ENCODE results near the gene OSBPL5.
"Not testable (repeated sequence)": the region's sequence is repeated elsewhere in the genome, so short reads cannot be mapped to it uniquely, and the experiment has no call there.

Gene OSBPL5

DNA sequence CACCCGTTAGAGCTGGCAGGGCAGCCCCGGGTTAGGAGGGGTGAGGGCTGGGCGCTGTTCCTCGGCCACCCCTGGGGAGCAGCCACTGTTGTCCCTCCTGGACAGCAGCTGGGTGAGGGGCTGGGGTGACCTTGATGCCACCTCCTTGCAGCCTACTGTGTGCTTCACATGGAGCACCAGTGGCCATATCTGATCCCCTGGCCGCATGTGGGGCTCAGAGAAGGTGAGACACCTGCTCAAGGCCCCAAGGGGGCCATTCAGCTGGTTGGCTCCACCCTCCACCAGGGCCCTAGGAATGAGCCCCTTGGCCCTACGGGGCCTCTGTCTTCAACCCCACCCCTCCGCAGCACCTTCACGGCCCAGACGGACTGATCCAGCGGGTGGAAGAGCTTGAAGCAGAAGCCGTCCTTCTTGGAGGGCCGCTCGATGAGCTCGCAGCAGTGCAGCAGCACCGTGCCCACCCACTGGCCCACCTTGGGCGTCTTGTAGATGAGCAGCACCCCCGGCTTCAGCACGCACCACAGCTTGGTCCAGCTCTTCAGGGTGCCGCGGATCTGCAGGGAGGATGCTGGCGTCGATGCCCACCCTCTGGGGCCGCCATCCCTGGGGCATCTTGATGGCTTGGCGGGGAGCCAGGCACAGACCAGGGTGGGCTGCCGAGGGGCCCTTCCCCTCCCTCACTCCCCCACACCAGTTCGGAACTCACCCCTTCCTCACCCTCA lies 44.9 kb downstream of the OSBPL5 start:
- no peak for DNase-seq

DNA sequence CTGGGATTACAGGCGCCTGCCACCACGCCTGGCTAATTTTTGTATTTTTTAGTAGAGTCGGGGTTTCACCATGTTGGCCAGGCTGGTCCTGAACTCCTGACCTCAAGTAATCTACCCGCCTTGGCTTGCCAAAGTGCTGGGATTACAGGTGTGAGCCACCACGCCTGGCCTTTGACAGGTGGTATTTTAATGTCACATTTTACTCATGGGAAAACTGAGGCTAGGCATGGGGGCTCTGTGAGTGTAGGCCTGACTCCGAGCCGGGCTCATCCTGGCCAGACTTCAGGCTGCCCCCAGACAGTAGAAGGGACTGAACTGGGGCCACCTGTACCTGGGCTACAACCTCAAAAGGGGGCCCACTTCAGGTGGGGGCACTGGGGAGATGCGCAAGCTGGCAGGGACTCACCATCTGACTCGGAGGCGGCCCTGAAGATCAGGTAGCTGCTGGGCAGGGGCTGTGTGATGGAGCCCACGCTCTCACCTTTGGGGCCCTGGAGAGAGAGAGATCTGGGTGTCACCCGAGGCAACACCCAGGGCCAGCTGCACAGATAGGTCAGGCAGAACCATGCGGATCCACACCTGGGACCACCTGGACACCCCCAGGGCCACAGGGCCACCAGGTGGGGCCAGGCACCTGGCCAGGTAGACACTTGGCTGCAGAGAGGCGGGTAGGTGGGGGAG lies 45.8 kb downstream of the OSBPL5 start:
- DNase-seq, result no peak

DNA sequence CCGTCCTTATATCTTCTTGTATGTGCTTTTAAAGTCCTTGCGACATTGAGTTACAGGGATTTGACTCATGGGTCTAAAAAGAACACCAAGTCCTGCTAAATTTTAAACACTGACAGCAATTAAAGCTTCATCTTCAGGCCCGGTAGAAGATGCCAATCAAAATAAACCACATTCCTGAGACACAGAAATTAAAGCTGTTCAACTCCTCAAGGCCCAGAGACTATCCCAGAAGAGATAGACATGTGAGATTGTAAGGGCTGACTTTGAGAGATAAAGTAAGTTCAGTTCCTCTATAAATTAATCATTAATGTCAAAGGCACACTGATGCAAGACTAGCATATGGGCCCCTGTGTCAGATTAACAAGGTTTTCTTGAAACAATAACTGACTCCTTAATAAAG lies 49.8 kb downstream of the OSBPL5 start:
- DNase-seq, result no peak

DNA sequence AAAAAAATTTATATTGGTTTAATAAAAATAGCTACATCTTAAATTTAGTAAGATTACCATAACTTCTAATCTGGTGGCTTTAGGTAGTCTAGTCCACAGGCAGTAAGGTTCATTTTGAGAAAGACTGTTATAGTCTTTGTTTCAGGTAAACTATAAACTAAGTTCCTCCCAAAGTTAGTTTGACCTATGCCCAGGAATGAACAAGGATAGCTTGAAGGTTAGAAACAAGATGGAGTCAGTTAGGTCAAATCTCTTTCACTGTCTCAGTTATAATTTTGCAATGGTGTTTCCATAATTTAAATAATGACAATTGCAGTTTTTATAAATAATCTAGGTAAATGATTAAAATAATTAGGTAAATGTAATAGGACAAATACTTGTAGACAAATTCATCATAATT lies 51.4 kb downstream of the OSBPL5 start:
- not testable (repeated sequence) for DNase-seq

DNA sequence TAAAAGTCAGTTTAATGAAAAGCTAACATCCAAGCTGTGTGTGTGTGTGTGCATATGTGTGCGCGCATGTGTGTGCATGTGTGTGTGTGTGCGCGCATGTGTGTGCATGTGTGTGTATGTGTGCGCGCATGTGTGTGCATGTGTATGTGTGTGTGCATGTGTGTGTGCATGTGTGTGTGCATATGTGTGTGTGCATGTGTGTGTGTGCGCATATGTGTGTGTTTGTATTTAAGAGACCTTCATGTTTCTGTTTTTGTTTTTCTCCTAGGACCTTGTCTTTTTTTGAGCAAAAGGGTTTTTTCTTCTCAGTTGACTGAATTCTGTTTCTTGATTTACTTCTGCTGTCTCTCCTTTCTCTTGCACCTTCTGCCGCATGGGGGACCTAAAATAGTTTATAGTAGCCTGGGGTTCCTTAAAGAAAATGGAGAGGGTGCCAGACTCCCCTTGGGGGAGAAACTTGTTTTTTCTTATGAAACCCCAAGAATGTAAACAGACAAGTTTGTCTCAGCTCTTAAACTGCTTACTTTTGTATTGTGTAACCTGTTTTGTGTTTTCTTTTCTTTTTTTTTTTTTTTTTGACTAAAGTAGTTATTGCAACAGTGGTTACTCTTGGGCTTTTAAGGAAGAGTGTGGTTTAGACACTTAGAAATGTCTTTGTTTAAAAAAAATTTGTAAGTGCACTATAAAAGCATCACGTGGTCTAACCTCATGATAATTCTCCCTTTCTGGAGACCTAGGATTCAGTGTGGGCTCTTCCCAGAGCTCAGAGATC lies 53.0 kb downstream of the OSBPL5 start:
- DNase-seq, result no peak

DNA sequence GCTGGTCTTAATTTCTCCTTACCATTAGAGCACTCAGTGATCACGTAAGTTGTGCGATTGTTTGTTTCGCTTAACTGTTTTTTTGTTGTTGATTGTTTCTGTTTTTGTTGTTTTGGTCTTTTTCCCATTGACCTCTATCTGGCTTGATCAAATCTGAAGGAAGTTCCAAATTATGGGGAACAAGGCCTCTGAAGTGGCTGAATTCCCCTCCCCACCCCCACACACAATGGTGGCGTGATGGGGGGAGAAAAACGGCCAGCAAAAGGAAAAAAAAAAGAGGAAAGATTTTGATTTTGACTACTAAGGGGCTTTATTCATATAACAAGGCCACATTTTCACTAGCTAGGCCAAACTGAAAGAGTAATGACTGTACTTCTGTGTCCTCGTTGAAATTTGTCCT lies 53.6 kb downstream of the OSBPL5 start:
- no peak for DNase-seq

DNA sequence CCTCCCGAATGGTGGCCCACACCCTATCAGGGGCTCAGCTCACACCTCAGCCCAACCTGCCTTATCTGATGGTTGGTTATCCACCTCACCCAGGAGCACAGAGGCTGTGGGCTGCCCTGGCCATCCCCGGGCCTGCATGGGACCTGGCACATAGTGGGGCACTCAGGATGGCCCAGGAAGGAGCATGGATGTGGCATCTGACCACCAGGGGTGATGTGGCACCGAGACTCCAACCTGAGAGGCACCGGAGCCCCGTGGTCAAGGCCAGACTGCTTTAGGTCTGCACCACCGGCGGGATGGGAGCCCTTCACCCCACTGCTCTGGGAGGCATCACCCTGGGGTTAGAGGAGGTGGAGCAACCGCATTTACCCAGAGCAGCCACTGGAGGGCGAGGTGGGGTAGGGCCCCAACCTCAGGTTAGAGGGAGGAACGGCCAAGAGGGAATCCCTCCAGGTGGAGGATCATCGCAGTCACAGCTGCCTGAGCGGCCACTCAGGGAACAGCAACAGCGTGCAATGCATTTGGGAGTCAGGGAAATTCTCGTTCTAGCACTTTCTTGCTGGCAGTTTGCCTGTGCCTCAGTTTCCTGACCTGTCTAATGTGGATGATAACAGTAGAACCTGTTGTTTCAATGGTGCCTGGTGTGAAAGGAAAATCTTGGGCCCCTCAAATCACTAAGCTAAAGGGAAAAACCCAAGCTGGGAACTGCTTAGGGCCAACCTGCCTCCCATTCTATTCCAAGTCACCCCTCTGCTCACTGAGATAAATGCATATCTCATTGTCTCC lies 55.0 kb downstream of the OSBPL5 start:
- peak in 1 of 2 experiments; percentile 27 for DNase-seq

DNA sequence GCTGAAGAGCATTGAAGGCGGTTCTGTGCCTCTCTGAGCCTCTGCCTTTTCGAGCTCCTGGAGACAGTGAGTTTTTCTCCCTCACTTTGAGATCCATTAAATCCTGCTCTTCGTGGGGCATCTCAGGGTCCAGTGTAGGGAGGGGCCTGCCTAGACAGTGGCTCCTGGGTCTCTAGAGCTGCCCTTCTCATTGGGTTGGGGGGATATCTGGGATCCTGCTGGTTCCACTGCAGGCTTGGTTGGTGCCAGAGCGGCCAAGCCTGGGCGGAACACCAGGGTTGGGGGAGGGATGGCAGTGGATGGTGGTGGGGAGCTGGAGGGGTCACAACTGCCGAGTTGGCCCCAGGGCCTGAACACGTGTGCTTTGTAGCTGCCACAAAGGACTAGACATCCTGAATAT lies 55.7 kb downstream of the OSBPL5 start:
- DNase-seq, result no peak

DNA sequence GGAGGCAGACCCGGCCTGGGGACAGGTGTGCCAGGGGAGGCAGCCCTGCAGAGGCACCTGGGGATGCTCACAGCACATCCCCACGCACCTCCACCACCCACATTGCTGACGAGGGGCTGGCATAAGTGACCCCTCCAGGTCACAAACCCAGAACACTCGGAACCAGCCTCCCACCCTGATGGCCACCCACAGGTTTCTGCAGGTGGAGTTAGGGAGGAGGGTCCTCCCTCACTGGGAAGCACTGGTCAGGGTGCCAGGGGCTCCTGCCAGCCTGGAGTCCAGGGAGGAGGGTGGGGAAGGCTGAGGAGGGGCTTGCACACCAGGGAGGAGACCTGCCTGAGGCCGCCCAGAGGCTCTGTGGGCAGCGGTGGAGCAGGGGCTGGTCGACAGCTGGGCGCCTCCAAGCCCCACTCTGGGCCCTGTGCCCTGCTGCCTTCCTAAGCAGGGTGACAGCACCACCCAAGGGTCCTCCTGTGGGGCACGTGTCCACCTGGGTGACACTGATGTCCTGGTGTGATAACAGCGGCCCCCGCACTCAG lies 56.9 kb downstream of the OSBPL5 start:
- DNase-seq, result no peak

DNA sequence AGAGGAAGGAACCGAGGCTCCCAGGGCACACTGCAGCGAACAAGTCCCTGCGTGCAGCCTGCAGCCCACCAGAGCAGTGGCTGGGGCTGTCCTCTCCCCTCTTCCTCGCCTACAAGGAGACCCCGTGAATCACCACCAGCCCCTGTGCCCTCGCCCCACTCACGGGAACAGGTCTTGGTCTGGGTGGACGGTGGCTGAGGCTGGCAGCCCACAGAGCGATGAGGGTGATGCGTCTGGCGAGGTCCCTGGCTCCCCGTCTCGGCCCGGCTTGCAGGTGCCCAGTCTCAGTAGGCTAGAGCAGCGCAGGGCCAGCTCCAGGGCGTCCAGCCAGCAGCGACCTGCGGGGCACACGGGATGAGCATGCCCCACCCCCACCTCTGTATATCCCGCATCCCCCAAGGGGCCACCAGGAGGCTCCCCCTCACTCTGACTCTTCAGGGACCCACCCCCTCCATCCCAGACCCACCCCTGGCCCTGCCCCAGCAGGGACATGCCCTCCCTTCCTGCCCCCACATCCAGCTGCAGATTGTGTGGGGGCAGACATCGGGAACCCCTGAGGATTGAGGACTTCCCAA lies 57.4 kb downstream of the OSBPL5 start:
- no peak for DNase-seq

DNA sequence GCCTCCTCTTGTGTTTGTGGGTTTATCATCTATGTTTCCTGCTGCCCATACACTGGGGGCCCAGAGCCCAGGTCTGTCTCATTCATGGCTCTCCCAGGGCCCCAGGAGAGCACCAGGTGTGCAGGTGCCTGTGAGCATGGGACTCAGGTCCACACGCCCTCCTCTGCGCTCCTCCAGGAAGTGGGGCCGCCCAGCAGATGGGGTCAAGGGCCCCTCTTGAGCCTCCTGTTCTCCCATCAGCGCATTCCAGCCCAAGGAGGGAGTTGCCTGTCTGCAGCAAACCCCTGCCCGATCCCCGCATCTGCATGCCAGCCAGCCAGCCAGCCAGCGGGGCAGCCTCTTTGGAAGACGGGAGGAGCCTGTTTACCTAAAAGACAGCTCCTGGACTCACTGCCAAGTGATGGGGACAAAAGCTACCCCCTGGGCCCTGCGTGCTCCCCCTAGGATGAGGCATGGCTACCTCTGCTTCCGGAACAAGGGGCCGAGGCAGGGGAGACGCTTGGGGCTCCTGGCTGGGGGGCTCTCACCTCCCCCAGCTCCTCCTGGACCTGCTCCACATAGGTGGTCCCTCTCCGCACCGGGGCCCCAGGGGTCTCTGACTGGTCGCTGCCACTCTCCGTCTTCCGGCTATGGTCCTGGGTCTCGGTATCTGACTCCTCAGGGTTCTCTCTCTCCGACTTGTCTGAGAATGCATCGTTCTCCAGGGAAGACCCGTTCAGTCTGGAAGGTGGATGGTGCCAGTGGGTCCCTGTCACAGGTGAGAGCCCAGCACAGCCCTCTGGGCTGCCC lies 58.2 kb downstream of the OSBPL5 start:
- DNase-seq, result no peak

DNA sequence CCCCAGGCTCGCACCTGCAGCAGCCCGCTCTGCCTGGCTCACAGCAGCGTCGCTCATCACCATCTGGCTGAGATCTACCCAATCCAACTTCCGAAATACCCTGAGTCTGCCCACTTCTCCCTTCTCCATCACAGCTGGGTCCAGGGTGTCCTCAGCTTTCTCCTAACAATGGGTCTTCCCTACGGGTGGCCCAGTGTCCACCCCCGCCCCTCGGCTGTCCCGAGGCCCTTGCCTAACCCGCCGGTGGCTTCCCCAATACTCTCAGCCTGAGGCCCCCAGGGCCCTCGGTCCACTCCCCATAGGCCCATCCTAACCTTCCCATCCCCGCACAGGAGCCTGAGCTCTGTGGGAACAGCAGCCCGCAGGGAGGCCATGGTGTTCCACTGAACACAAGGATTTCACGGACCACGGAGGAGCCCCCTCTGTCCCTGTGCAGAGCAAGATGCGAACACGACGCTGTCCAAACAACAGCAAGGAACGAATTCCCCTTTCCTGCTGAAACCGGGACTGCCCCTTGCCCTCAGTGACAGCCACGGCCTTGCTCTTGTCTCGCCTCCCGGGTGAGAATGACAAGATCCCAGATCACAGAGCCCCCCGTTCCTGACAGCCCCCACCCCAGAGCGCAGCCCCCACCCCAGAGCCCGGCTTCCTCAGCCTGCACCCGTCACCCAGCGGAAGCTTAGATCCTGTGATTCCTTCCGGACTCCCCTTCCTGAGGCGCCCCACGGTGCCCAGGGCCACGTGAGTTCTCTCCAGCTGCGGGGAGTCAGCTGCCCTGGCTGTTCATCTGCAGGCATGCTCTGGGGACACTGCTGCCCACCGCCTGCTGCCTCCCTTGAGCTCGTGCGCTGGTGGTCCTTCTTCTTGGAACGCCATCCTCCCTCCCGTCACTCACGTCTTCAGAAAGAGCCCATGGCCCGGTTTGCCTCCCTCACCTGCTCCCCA lies 59.0 kb downstream of the OSBPL5 start:
- no peak for DNase-seq

DNA sequence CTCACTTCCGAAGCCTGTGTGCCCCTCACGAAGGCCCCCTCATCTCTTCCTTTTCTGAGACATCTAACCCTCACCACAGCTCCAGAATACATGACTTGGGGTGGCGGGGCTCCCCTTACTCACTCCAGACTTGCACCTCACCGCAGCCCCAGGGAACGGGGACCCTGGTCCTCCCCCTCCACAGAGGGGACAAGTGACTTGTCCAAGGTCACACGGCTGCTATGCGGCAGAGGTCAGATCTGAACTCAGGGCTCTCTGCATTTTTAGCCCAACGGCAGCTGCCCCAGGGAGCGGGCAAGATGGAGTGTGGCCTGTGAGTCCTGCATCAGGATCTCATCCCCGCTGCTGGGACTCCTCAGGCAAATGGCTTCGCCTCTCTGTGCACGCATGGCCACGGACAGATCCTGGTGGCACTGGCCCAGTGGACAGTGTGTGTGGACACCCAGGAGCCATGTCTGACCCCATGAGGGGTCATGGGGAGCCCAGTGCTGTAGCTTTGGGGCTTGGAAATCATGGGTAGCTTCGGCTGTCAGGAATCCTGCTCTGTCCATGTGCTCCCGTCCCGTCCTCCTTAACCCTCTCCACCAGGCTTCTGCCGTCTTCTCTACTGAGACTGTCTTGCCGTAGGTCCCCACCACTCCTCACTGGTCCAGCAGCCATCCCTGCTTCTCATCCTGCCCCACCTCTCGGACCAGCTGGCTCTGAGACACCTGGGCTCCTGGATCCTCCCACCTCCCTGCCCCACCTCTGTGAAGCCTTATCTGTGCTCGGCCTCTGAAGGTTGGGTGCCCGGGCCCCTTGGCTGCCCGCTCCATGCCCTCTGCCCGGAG lies 59.9 kb downstream of the OSBPL5 start:
- no peak for DNase-seq

DNA sequence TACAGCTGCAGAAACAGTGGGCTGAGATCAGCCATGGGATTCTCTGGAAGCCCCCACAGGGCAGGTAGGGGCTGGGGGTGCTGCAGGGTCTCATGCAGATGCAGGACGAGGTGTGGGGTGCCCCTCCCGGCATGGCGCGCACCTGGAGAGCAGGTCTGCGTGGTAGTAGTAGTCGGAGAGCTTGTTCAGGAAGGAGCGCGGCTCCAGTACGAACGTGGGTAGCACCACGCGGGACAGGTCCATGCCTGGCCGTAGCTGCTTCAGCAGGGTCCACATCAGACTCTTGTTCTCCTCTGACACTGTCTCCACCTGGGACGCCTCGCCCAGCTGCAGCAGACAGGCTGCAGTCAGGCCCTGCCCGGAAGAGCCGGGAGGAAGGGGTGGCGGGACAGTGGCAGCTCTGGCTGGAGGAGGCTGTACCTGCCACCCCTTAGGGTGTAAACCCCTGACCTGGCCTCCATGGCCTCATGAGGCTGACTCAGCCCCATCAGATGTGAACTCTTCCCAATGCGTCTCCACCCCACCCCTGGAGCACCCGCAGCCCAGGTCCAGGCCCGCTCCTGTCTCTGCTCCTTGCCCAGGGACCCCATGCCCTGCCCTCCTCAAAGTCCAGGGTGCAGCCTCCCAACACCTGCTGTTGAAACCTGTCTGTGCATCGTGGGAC lies 60.9 kb downstream of the OSBPL5 start:
- no peak for DNase-seq

DNA sequence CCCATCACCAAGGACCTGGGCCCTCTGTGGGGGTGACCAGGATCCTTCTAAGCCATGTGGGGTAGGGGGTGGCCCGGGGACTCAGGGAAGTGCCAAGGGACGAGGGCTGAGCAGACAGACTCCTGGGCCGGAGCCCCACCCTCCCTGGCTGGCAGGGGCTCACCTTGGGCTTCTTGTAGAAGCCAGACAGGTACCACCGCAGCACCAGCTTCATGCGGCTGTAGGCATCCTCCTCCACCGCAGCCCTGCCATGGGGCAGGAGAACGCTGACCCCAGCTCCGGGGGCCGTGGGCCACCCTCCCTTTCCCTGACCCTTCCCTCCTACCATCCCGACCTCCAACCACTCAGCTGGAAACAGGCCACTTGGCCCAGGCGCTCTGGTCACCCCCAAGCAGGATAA lies 62.0 kb downstream of the OSBPL5 start:
- DNase-seq, result no peak

DNA sequence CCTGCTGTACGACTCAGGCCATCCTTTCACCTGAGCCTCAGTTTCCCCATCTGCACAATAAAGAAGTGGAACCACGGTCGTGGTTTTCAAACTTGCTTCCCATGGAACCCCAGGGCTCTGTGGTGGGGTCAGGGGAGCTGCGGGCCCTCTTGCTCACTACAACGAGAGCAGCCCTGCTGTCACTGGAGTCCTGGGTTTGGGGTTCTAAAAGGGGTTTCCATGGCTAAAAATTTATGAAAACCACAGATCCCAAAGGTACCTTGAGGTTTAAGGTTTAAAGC lies 62.5 kb downstream of the OSBPL5 start:
- DNase-seq, result no peak

DNA sequence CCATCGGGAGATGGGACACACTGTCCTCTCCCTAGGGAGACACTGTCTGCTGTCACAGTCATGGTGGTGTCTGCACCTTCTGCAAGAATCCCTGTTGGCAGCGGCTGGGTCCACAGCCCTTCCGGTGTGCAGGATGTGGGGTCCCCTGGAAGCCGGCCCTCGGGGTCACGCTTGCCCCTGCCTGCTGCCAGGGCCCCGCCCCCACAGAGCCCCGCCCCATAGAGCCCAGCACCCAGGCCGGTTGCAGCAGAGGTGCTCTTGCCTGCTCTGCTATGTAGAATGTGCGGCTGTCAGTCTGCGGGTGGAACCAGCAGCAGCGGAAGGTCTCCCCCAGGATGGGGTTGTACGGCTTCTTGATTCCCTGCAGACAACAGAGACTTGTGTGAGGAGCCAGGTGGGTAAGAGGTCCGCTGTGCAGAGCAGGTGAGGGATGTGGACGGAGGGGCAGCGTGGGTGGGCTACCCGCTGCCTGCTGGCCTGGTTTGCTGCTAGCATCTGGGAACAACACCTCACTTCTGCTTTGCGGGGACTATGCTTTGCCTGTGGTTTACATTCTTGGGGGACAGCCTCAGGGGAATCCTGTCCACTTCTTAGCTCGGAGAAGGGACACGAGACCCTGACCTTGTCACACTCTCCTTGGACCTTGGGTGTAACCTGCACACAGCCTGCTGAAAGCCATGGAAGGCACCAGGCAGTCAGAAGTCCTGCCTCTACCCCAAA lies 63.0 kb downstream of the OSBPL5 start:
- DNase-seq, result no peak

DNA sequence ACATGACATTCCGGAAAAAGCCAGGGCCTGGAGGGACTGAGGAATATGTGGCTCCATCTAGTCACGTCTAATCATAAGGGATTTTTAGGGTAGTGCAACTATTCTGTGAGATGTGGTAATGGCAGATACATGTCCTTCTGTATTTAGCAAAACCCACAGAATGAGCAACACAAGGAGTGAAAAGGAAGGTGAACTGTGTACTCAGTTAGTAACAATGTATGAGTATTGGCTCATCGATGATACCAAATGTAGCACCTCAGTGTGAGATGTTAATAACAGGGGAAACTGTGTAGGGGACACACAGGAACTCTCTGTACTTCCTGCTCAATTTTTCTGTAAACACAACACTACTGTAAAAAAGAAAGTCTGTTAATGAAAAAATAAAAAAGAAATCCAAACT lies 65.9 kb downstream of the OSBPL5 start:
- DNase-seq, result no peak
